Measurements from ENCODE around the gene GRIA3.
A peak's percentile ranks its signal among the peaks of the same experiment; 100 is the strongest.

GRIA3 gene

DNA sequence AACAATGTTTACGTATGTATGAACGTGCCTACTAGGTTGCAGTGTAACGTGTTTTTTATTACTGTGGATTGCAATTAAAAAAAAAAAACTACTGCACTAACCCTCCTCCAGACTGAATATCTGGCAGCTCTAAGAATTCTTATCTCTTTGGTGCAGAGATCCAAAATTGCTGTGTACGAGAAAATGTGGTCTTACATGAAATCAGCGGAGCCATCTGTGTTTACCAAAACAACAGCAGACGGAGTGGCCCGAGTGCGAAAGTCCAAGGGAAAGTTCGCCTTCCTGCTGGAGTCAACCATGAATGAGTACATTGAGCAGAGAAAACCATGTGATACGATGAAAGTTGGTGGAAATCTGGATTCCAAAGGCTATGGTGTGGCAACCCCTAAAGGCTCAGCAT is 280.6 kb downstream of the GRIA3 start:
- Histone ChIP-seq H3K27me3 (ENCODE audit: control insufficient read depth in 5 of 5, insufficient read depth in 4 of 5, low read length in 5 of 5) (no peaks in the 10 kb centered on the region), H3K9ac (ENCODE audit: low read length in 5 of 5) (no peak overlapping the region), H3K4me3 (ENCODE audit: low read depth in 1 of 5, low read length in 5 of 5) (no peak overlapping the region), H3K27ac (ENCODE audit: low read depth, low read length) (no peak overlapping the region), H3K9me3 (ENCODE audit: control insufficient read depth in 5 of 5, low read length in 5 of 5) (no peaks in the 10 kb centered on the region), H3K4me1 (ENCODE audit: control insufficient read depth in 5 of 5, insufficient read depth in 5 of 5, low read length in 5 of 5) (no peaks in the 10 kb centered on the region), H3K36me3 (ENCODE audit: control insufficient read depth in 5 of 5, insufficient read depth in 5 of 5, low read length in 5 of 5) (no peaks in the 10 kb centered on the region)

DNA sequence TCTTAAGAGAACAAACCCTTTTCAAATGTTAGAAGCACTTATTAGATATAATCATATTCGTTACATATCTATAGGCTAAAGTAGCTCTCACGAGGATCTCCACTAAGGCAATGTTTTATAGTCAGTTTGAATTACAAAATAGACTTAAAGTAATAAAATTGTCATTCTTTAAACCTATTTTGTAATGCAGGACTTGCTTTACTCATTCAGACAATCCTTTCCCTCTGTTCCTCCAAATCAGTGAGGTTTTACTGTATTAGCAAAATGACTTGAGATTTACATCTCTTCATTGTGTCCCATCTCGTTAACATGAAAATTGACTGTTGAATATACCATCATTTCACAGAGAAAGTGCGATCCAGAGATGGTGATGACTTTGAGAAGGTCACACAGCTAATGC is 284.4 kb downstream of the GRIA3 start:
- no peaks in the 10 kb centered on the region for H3K4me1 ChIP-seq (ENCODE audit: control insufficient read depth in 5 of 5, insufficient read depth in 5 of 5, low read length in 5 of 5)
- no peak overlapping the region for H3K4me3 ChIP-seq (ENCODE audit: low read depth in 1 of 5, low read length in 5 of 5)
- H3K27ac ChIP-seq (ENCODE audit: low read depth, low read length) = no peak overlapping the region
- no peaks in the 10 kb centered on the region for H3K36me3 ChIP-seq (ENCODE audit: control insufficient read depth in 5 of 5, insufficient read depth in 5 of 5, low read length in 5 of 5)
- no peaks in the 10 kb centered on the region for H3K27me3 ChIP-seq (ENCODE audit: control insufficient read depth in 5 of 5, insufficient read depth in 4 of 5, low read length in 5 of 5)
- no peaks in the 10 kb centered on the region for H3K9me3 ChIP-seq (ENCODE audit: control insufficient read depth in 5 of 5, low read length in 5 of 5)
- H3K9ac ChIP-seq (ENCODE audit: low read length in 5 of 5) = no peak overlapping the region

DNA sequence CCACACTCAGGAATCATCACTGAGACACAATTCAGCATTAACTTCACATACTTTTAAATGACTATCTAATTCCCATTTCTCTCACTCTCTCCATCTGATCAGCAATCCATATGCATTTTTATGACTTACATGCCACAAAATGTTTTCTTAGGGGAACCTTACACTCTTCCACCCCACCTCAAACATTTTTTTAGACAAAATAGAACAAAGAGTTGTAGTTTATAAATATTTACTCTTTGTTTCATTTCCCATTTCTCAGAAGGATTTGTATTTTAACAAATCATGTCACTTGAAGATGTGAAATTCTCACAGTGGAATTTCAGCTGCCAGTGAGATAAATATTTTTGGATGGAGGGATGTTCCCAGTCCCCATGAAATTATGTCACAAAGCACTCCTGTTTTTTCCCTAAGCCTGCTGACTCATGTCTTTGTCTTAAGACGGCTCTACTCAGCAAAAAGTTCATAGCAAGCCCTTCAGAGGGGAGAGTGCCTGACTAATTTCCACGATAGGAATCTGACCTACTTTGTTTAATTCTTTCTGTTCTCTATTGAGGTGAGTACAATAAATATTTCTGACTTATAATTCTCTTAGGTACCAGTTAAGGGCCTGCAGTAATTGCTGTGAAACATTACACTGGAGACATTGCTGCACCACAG is 291.1 kb downstream of the GRIA3 start:
- no peaks in the 10 kb centered on the region for H3K9me3 ChIP-seq (ENCODE audit: control insufficient read depth in 5 of 5, low read length in 5 of 5)
- H3K4me1 ChIP-seq (ENCODE audit: control insufficient read depth in 5 of 5, insufficient read depth in 5 of 5, low read length in 5 of 5) = no peaks in the 10 kb centered on the region
- H3K27me3 ChIP-seq (ENCODE audit: control insufficient read depth in 5 of 5, insufficient read depth in 4 of 5, low read length in 5 of 5) = no peaks in the 10 kb centered on the region
- H3K4me3 ChIP-seq (ENCODE audit: low read depth in 1 of 5, low read length in 5 of 5) = no peak overlapping the region
- H3K36me3 ChIP-seq (ENCODE audit: control insufficient read depth in 5 of 5, insufficient read depth in 5 of 5, low read length in 5 of 5) = no peaks in the 10 kb centered on the region
- no peak overlapping the region for H3K9ac ChIP-seq (ENCODE audit: low read length in 5 of 5)
- H3K27ac ChIP-seq (ENCODE audit: low read depth, low read length) = no peak overlapping the region

DNA sequence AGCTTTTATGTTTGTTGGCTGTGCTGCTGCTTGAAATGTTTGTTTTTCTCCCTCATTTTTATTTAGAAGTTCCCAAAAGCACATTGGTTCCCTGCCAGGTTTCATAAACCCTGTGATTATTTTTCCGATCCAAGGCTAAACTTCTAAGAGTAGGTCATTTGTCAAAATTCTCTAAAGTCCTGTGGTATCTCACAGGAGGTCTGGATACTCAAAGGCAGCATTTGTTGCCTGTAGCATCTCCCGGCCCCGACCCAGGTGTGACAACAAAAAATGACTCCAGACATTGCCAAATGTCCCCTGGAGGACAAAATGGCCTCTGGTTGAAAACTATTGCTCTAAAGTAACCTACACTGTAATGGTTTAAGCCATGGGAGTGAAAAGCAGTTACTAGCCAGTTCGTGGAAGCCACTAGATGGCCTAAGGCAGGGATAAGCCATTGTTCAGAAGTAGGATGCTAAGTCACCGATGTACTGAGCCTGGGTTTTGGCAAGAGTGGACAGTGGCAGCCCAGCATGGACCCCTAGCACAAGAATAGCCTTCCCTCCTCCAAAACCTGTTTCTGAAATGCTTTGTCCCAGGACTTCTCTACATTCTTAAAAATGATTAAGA is 292.6 kb downstream of the GRIA3 start:
- Histone ChIP-seq H3K4me3 (ENCODE audit: low read depth in 1 of 5, low read length in 5 of 5) (no peak overlapping the region), H3K9ac (ENCODE audit: low read length in 5 of 5) (no peak overlapping the region), H3K36me3 (ENCODE audit: control insufficient read depth in 5 of 5, insufficient read depth in 5 of 5, low read length in 5 of 5) (no peaks in the 10 kb centered on the region), H3K9me3 (ENCODE audit: control insufficient read depth in 5 of 5, low read length in 5 of 5) (no peaks in the 10 kb centered on the region), H3K4me1 (ENCODE audit: control insufficient read depth in 5 of 5, insufficient read depth in 5 of 5, low read length in 5 of 5) (no peaks in the 10 kb centered on the region), H3K27me3 (ENCODE audit: control insufficient read depth in 5 of 5, insufficient read depth in 4 of 5, low read length in 5 of 5) (no peaks in the 10 kb centered on the region), H3K27ac (ENCODE audit: low read depth, low read length) (no peak overlapping the region)

DNA sequence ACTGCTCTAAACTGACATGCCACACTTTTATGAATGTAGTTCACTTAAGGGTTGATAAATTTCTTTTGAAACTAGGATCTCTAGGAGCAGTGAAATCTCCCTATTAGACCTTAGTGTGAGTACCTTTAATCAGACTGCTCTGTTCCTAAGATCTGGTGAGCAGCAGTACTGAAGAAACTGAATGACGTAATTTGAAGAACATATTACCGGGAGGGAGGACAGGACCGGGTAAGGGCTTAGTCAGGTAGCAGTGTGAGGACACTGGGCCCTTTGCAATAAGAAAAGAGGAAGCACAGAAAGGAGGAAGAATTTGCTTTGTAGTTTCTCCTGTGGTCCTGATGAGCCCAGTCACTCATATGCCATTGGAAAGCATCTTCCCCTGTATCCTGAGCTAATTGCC is 293.6 kb downstream of the GRIA3 start:
- Histone ChIP-seq H3K9ac (ENCODE audit: low read length in 5 of 5) (no peak overlapping the region), H3K27ac (ENCODE audit: low read depth, low read length) (no peak overlapping the region), H3K36me3 (ENCODE audit: control insufficient read depth in 5 of 5, insufficient read depth in 5 of 5, low read length in 5 of 5) (no peaks in the 10 kb centered on the region), H3K27me3 (ENCODE audit: control insufficient read depth in 5 of 5, insufficient read depth in 4 of 5, low read length in 5 of 5) (no peaks in the 10 kb centered on the region), H3K4me1 (ENCODE audit: control insufficient read depth in 5 of 5, insufficient read depth in 5 of 5, low read length in 5 of 5) (peaks cover 0 to 6% (median 0%) of the 10 kb centered on the region in 5 donors), H3K4me3 (ENCODE audit: low read depth in 1 of 5, low read length in 5 of 5) (no peak overlapping the region), H3K9me3 (ENCODE audit: control insufficient read depth in 5 of 5, low read length in 5 of 5) (no peaks in the 10 kb centered on the region)

DNA sequence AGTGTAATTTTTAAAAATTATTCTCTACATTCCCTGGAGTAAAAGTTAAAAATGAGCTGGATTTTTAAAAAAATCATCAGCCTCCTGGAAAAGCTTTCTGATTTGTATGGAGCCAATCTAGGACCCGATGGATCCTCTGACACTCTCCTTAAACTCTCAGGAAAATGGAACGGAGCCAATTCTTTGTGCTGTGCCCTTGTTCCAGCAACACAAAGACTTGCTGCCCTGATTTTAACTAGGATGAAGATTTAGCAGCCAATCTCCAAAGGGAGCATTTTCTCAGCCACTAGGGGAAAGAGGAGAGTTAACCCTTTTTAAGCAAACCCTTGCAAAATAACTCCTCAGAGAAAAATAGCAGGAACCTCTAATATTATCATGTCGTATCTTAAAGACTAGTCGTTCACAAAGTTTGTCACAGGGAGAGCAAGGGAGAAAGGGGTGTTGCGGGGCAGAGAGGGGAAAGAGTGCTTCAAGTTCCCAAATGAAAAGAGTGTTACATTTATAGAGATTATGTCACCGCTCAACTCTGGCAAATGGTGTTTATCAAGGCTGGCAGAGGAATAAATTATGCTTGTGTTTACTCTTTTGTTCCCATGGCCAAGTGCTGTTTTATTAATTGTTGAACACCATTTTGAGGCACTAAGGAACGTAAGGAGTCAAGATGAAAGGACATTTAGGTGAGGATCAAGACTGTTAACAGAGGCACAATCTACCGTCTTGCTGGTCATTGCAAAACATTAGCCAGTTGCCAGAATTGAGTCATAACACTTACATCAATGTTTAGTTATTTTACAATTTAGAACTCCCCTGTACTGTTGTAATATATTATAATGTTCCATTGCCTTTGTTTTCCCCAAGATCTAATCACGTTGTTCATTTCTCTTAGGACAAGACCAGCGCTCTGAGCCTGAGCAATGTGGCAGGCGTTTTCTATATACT is 298.1 kb downstream of the GRIA3 start:
- H3K27ac ChIP-seq (ENCODE audit: low read depth, low read length) = no peak overlapping the region
- H3K9me3 ChIP-seq (ENCODE audit: control insufficient read depth in 5 of 5, low read length in 5 of 5) = no peaks in the 10 kb centered on the region
- no peak overlapping the region for H3K9ac ChIP-seq (ENCODE audit: low read length in 5 of 5)
- peak overlapping the region in 3 of 5 donors; percentile 14 to 34 (median 31) for H3K4me3 ChIP-seq (ENCODE audit: low read depth in 1 of 5, low read length in 5 of 5)
- H3K27me3 ChIP-seq (ENCODE audit: control insufficient read depth in 5 of 5, insufficient read depth in 4 of 5, low read length in 5 of 5) = peaks cover 0 to 2% (median 0%) of the 10 kb centered on the region in 5 donors
- H3K36me3 ChIP-seq (ENCODE audit: control insufficient read depth in 5 of 5, insufficient read depth in 5 of 5, low read length in 5 of 5) = no peaks in the 10 kb centered on the region
- H3K4me1 ChIP-seq (ENCODE audit: control insufficient read depth in 5 of 5, insufficient read depth in 5 of 5, low read length in 5 of 5) = peaks cover 0 to 6% (median 0%) of the 10 kb centered on the region in 5 donors

DNA sequence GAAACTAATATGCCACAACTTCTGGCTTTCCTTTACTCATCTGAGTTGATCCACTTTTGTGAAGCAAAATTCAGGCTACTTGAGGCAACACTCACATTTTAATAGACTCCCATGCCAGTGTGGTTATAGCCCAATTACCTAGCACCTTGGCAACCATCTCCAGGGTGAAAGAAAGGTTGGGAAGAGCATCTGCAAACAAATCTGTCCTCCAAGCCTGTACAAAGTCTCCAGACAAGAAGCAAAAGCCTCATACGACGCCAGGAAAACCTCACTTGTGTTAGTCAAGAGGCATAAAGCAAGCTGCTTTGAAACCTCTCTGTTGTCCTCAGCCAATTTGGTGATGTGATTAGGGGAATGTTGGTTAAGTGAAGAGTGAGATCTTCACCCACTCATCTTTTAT is 302.2 kb downstream of the GRIA3 start:
- Histone ChIP-seq H3K27me3 (ENCODE audit: control insufficient read depth in 5 of 5, insufficient read depth in 4 of 5, low read length in 5 of 5) (peaks cover 0 to 2% (median 0%) of the 10 kb centered on the region in 5 donors), H3K36me3 (ENCODE audit: control insufficient read depth in 5 of 5, insufficient read depth in 5 of 5, low read length in 5 of 5) (no peaks in the 10 kb centered on the region), H3K27ac (ENCODE audit: low read depth, low read length) (no peak overlapping the region), H3K4me3 (ENCODE audit: low read depth in 1 of 5, low read length in 5 of 5) (no peak overlapping the region), H3K4me1 (ENCODE audit: control insufficient read depth in 5 of 5, insufficient read depth in 5 of 5, low read length in 5 of 5) (peaks cover 0 to 6% (median 0%) of the 10 kb centered on the region in 5 donors), H3K9me3 (ENCODE audit: control insufficient read depth in 5 of 5, low read length in 5 of 5) (no peaks in the 10 kb centered on the region), H3K9ac (ENCODE audit: low read length in 5 of 5) (no peak overlapping the region)

DNA sequence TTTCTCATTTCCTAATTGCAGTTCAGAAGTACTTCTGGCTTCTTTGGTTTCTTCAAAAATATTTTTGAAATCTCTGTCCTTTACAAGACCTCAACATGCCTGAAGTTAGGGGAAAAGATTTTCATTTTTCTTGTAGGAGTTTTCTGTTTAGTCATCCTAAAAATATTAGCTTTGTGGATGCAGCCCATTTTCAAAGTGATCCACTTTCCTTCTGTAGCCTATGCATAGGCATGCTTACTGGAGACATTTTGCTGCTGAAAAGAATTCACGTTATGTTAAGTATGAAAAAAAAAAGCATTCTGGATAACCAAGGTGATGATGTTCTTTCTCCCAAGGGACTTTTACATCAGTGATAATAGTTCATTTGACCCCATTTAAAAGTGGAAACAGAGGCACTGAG is 303.2 kb downstream of the GRIA3 start:
- H3K4me1 ChIP-seq (ENCODE audit: control insufficient read depth in 5 of 5, insufficient read depth in 5 of 5, low read length in 5 of 5) = peaks cover 0 to 3% (median 0%) of the 10 kb centered on the region in 5 donors
- no peaks in the 10 kb centered on the region for H3K36me3 ChIP-seq (ENCODE audit: control insufficient read depth in 5 of 5, insufficient read depth in 5 of 5, low read length in 5 of 5)
- no peak overlapping the region for H3K9ac ChIP-seq (ENCODE audit: low read length in 5 of 5)
- no peak overlapping the region for H3K4me3 ChIP-seq (ENCODE audit: low read depth in 1 of 5, low read length in 5 of 5)
- H3K9me3 ChIP-seq (ENCODE audit: control insufficient read depth in 5 of 5, low read length in 5 of 5) = no peaks in the 10 kb centered on the region
- no peak overlapping the region for H3K27ac ChIP-seq (ENCODE audit: low read depth, low read length)
- peaks cover 0 to 2% (median 0%) of the 10 kb centered on the region in 5 donors for H3K27me3 ChIP-seq (ENCODE audit: control insufficient read depth in 5 of 5, insufficient read depth in 4 of 5, low read length in 5 of 5)

DNA sequence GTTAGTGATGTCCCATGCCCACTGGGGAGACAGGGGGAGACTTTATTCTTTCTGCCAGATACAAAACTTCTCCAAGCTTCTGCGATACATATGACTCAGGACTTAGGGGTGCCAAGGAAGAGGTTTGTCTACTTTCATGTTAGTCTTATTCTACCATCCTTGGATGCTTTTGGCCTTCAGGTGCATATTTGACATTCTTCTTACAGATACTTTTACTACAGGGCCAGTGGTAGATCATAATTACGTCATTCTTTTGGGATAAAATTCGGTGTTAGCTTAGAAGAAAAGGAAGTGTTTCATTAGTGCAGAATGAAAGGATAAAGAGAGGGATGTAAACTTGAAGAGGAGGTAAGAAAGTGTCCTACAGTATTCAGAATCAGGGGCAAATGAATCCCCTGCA is 303.6 kb downstream of the GRIA3 start:
- Histone ChIP-seq H3K27me3 (ENCODE audit: control insufficient read depth in 5 of 5, insufficient read depth in 4 of 5, low read length in 5 of 5) (peaks cover 0 to 2% (median 0%) of the 10 kb centered on the region in 5 donors), H3K36me3 (ENCODE audit: control insufficient read depth in 5 of 5, insufficient read depth in 5 of 5, low read length in 5 of 5) (no peaks in the 10 kb centered on the region), H3K9ac (ENCODE audit: low read length in 5 of 5) (no peak overlapping the region), H3K27ac (ENCODE audit: low read depth, low read length) (no peak overlapping the region), H3K9me3 (ENCODE audit: control insufficient read depth in 5 of 5, low read length in 5 of 5) (no peaks in the 10 kb centered on the region), H3K4me3 (ENCODE audit: low read depth in 1 of 5, low read length in 5 of 5) (no peak overlapping the region), H3K4me1 (ENCODE audit: control insufficient read depth in 5 of 5, insufficient read depth in 5 of 5, low read length in 5 of 5) (no peaks in the 10 kb centered on the region)

DNA sequence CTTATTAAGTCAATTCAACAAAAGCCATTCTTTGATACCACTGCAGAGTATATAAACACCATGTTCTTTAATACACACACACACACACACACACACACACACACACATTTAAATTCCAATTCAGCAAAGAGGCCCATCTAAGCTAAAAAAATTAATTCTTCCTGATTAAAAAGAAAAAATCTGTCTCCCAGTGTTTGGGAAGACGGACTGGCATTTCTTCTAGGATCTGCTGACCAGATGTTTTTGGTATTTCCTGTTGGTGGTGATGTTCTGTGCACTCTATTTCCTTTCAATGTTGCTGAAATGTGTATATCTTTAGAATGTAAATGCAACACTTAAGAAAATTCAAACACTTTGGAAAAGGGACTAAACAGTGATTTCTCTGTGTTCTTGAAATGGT is 304.9 kb downstream of the GRIA3 start:
- Histone ChIP-seq H3K27ac (ENCODE audit: low read depth, low read length) (no peak overlapping the region), H3K9me3 (ENCODE audit: control insufficient read depth in 5 of 5, low read length in 5 of 5) (no peaks in the 10 kb centered on the region), H3K4me1 (ENCODE audit: control insufficient read depth in 5 of 5, insufficient read depth in 5 of 5, low read length in 5 of 5) (no peaks in the 10 kb centered on the region), H3K36me3 (ENCODE audit: control insufficient read depth in 5 of 5, insufficient read depth in 5 of 5, low read length in 5 of 5) (no peaks in the 10 kb centered on the region), H3K4me3 (ENCODE audit: low read depth in 1 of 5, low read length in 5 of 5) (no peak overlapping the region), H3K9ac (ENCODE audit: low read length in 5 of 5) (no peak overlapping the region), H3K27me3 (ENCODE audit: control insufficient read depth in 5 of 5, insufficient read depth in 4 of 5, low read length in 5 of 5) (peaks cover 0 to 2% (median 0%) of the 10 kb centered on the region in 5 donors)

All from subcutaneous abdominal adipose tissue (tissue), 5 donors.